GM12878 (cell line): ENCODE measurements around the gene IMMP2L. TPM values are rescaled to one million over a fixed set of nuclear protein-coding genes. Genes with fewer than 3 reads are reported as not detected.

Experiments
- ATAC-seq: fragments of 200-7000 bp; cut with Tn5 transposase; 3 replicates; pipeline ENCODE4 v1.9.1; 2020; ENCODE audit warnings: mild to moderate bottlenecking, moderate library complexity
- BruUV-seq: library from RNA; stranded (reverse); fragments of 400-500 nt; replicated peaks from 2 replicates; lab custom pipeline; 2021; lab: Mats Ljungman, UMichigan
- CTCF ChIA-PET: fragments of 300-600 bp; sonication (Branson Sonifier 250); formaldehyde crosslinking; extraction: SDS; loops from one replicate; lab custom pipeline; 2021; ENCODE audit warnings: inconsistent platforms; lab: Yijun Ruan, JAX
- POLR2A ChIA-PET: fragments of 350-600 bp; formaldehyde crosslinking; extraction: SDS; loops from one replicate; lab custom pipeline; 2021; ENCODE audit warnings: inconsistent platforms; lab: Charles Lee
- RAD21 ChIA-PET: fragments of 300-600 bp; sonication (Branson Sonifier 250); formaldehyde crosslinking; loops from one replicate; lab custom pipeline; 2023; ENCODE audit warnings: antibody characterized with exemption; ENCODE audit not compliant: unreplicated experiment; lab: Charles Lee
- SMC1A ChIA-PET: fragments of 300-600 bp; sonication (Branson Sonifier 250); formaldehyde crosslinking; loops from one replicate; lab custom pipeline; 2023; ENCODE audit not compliant: unreplicated experiment, uncharacterized antibody; lab: Charles Lee
- DNase-seq: peaks from one replicate; pipeline ENCODE4 v3.0.0-alpha.2; 2011; ENCODE audit warnings: low read depth, low spot score
- FAIRE-seq: peaks from 3 replicates; lab custom pipeline; 2011; peaks lifted over from hg19 to GRCh38; lab: Jason Lieb, UNC
- H2AFZ ChIP-seq: 2 replicates; pipeline ENCODE4 v1.6.0; 2011; ENCODE audit warnings: low read depth, low read length, control low read depth; ENCODE audit not compliant: control insufficient read depth
- H3K27ac ChIP-seq: 2 replicates; pipeline ENCODE4 v1.5.1; 2011; ENCODE audit warnings: control low read depth; ENCODE audit not compliant: control insufficient read depth, insufficient read depth
- H3K27me3 ChIP-seq, 2 experiments: replicated peaks in 1 of 2; 2 replicates each; pipeline versions ENCODE4 v1.6.0 to v1.6.1; 2011; ENCODE audit warnings: low read length in 1 of 2; ENCODE audit not compliant: control insufficient read depth in 2 of 2, insufficient read depth in 2 of 2
- H3K36me3 ChIP-seq, 2 experiments: 2 replicates each; pipeline ENCODE4 v1.5.1; 2011; ENCODE audit warnings: low read length in 1 of 2; ENCODE audit not compliant: control insufficient read depth in 2 of 2, insufficient read depth in 2 of 2
- H3K4me1 ChIP-seq: 2 replicates; pipeline ENCODE4 v1.6.1; 2011; ENCODE audit warnings: mild to moderate bottlenecking, low read length, moderate library complexity, mixed read lengths; ENCODE audit not compliant: control insufficient read depth, insufficient read depth
- H3K4me2 ChIP-seq: 2 replicates; pipeline ENCODE4 v1.6.0; 2011; ENCODE audit warnings: control low read depth; ENCODE audit not compliant: control insufficient read depth, insufficient read depth
- H3K4me3 ChIP-seq: fragments of 200-600 bp; sonication (generic); 2 replicates; pipeline ENCODE4 v1.5.1; 2016
- H3K79me2 ChIP-seq: 2 replicates; pipeline ENCODE4 v1.6.0; 2011; ENCODE audit warnings: low read length; ENCODE audit not compliant: control insufficient read depth, insufficient read depth
- H3K9ac ChIP-seq: 2 replicates; pipeline ENCODE4 v1.8.0; 2011; ENCODE audit warnings: low read length, control low read depth, mixed read lengths; ENCODE audit not compliant: control insufficient read depth, insufficient read depth
- H3K9me3 ChIP-seq: replicated peaks from 3 replicates; pipeline ENCODE4 v1.5.1; 2011; ENCODE audit warnings: mild to moderate bottlenecking, low read length; ENCODE audit not compliant: control insufficient read depth, insufficient read depth
- H4K20me1 ChIP-seq: 2 replicates; pipeline ENCODE4 v1.6.0; 2011; ENCODE audit not compliant: control insufficient read depth, insufficient read depth
- BCLAF1 ChIP-seq: fragments of 450-650 bp; IDR thresholded peaks from 2 replicates; pipeline ENCODE4 v1.6.1; 2017; ENCODE audit warnings: antibody characterized with exemption, mild to moderate bottlenecking, moderate library complexity
- BRCA1 ChIP-seq: IDR thresholded peaks from 2 replicates; pipeline ENCODE4 v1.6.1; 2011; ENCODE audit warnings: low read depth, low read length, improper control_type of control experiment
- CBFB ChIP-seq: IDR thresholded peaks from 2 replicates; pipeline ENCODE4 v1.6.1; 2016; ENCODE audit warnings: antibody characterized with exemption, low read depth
- E2F8 ChIP-seq: fragments of 450-650 bp; IDR thresholded peaks from 2 replicates; pipeline ENCODE4 v1.6.1; 2018; ENCODE audit warnings: mild to moderate bottlenecking, low read depth, moderate library complexity; ENCODE audit not compliant: partially characterized antibody
- HCFC1 ChIP-seq: fragments of 150-350 bp; IDR thresholded peaks from 2 replicates; pipeline ENCODE4 v1.6.1; 2014; ENCODE audit warnings: low read length
- HSF1 ChIP-seq: fragments of 150-350 bp; IDR thresholded peaks from 2 replicates; pipeline ENCODE4 v1.6.1; 2014; ENCODE audit warnings: mild to moderate bottlenecking, low read depth, low read length
- MXI1 ChIP-seq: fragments of 150-350 bp; IDR thresholded peaks from 2 replicates; pipeline ENCODE4 v1.6.1; 2011; ENCODE audit warnings: low read depth, mild to moderate bottlenecking, inconsistent platforms, low read length, improper control_type of control experiment
- MYC ChIP-seq: IDR thresholded peaks from 2 replicates; pipeline ENCODE4 v1.6.1; 2011; ENCODE audit warnings: mild to moderate bottlenecking, low read length, moderate library complexity, inconsistent platforms; ENCODE audit not compliant: insufficient read depth, insufficient replicate concordance, insufficient read length, severe bottlenecking
- NFXL1 ChIP-seq: fragments of 450-650 bp; IDR thresholded peaks from 2 replicates; pipeline ENCODE4 v1.6.1; 2017; ENCODE audit warnings: antibody characterized with exemption, mild to moderate bottlenecking, borderline replicate concordance
- NFYA ChIP-seq: IDR thresholded peaks from 2 replicates; pipeline ENCODE4 v1.6.1; 2011; ENCODE audit warnings: low read depth, mild to moderate bottlenecking, low read length, improper control_type of control experiment, borderline replicate concordance
- NRF1 ChIP-seq: conservative IDR thresholded peaks from 2 replicates; pipeline ENCODE4 v1.6.1; 2011; ENCODE audit warnings: mild to moderate bottlenecking, low read depth, low read length, improper control_type of control experiment
- POLR2A ChIP-seq: IDR thresholded peaks from 2 replicates; pipeline ENCODE4 v1.6.1; 2011; ENCODE audit warnings: low read depth, mild to moderate bottlenecking, low read length
- POLR2AphosphoS2 ChIP-seq: IDR thresholded peaks from 2 replicates; pipeline ENCODE4 v1.6.1; 2011; ENCODE audit warnings: low read depth, mild to moderate bottlenecking, low read length, improper control_type of control experiment, moderate library complexity
- TCF3 ChIP-seq: IDR thresholded peaks from 2 replicates; pipeline ENCODE4 v1.6.1; 2012; ENCODE audit warnings: low read depth, mild to moderate bottlenecking, low read length, borderline replicate concordance; ENCODE audit not compliant: insufficient read depth
- YBX1 ChIP-seq: fragments of 450-650 bp; IDR thresholded peaks from 2 replicates; pipeline ENCODE4 v1.6.1; 2016; ENCODE audit warnings: antibody characterized with exemption
- ZZZ3 ChIP-seq: IDR thresholded peaks from 2 replicates; pipeline ENCODE4 v1.6.1; 2011; ENCODE audit warnings: low read depth; ENCODE audit not compliant: control insufficient read depth, insufficient read length
- WGBS: methylation state at CpG from one replicate; pipeline ENCODE4 v1.1.6; 2016; ENCODE audit warnings: low lambda C conversion rate; ENCODE audit not compliant: insufficient replicate concordance, insufficient coverage; ENCODE audit errors: missing lambda C conversion rate; 5-methylcytosine and 5-hydroxymethylcytosine counted together
- in situ Hi-C: fragments of 300-500 bp; cut with MboI; formaldehyde crosslinking; loops from 9 replicates; pipeline ENCODE4 v1.14.3; 2018; ENCODE audit warnings: mixed read lengths
- intact Hi-C: fragments of 100-400 bp; cut with micrococcal nuclease; formaldehyde crosslinking; loops from one replicate; pipeline ENCODE4 v1.14.2; 2022; ENCODE audit not compliant: unreplicated experiment
- polyA plus RNA-seq, 11 experiments: library from polyadenylated mRNA; depleted of rRNA in 4 of 11; unstranded in 6 of 11; stranded (reverse) in 5 of 11; fragments of >200 nt; fragmentation: Nextera tagmentation in 4 of 11; fragmentation: Illumina TruSeq in 1 of 11; extraction: Ambion mirVana in 4 of 11; extraction: Trizol in 1 of 11; gene quantifications; 1 replicate in 1 of 11; 2 replicates in 10 of 11; pipeline versions ENCODE4 v1.2.1 to v1.2.3, GENCODE V29; 2011 to 2016; ENCODE audit warnings: inconsistent platforms in 2 of 11, missing spikeins in 2 of 11, low read depth in 1 of 11
- total RNA-seq, 4 experiments: library from RNA; depleted of rRNA in 3 of 4; stranded (reverse); fragments of >200 nt in 3 of 4; fragmentation: Illumina TruSeq in 1 of 4; extraction: Trizol in 1 of 4; gene quantifications; 2 replicates each; pipeline versions ENCODE4 v1.2.1 to v1.2.3, GENCODE V29; 2013 to 2021

Gene IMMP2L
- total and polyA plus RNA-seq, 10 of the 15 experiments (the other 5 are each of a cell fraction or from before 2014, with no cell fraction given), result 12.6 to 46.3 (median 19.6) TPM

- ChIA-PET SMC1A (no interaction called here), CTCF (no interaction called here), RAD21 (no interaction called here), POLR2A (no interaction called here)
- peak; percentile 56 for FAIRE-seq
- Histone ChIP-seq H3K9ac (no peak overlapping the region), H3K79me2 (no peaks in the 10 kb centered on the region), H3K27ac (no peak overlapping the region), H2AFZ (no peak overlapping the region), H3K9me3 (no peaks in the 10 kb centered on the region), H3K27me3 (no peaks in the 10 kb centered on the region), H4K20me1 (no peaks in the 10 kb centered on the region), H3K36me3 (no peaks in the 10 kb centered on the region), H3K4me3 (no peak overlapping the region), H3K4me2 (no peak overlapping the region), H3K4me1 (no peaks in the 10 kb centered on the region)
- in situ Hi-C loops (no loop called here), intact Hi-C loops (no loop called here)
- DNase-seq, result no peak
- WGBS, result 78% methylated on average over 3 of the region's 3 CpGs
- ATAC-seq, result no peak
- no TSS peak for BruUV-seq
- TF ChIP-seq TCF3 (no peak), E2F8 (no peak), HSF1 (no peak), CBFB (no peak), YBX1 (no peak), POLR2AphosphoS2 (no peak), ZZZ3 (no peak), MXI1 (no peak), NFYA (no peak), NRF1 (no peak), BCLAF1 (no peak), POLR2A (no peak), BRCA1 (no peak), MYC (no peak), NFXL1 (no peak), HCFC1 (no peak)
- TF ChIP-seq, all 136 proteins: peak for 0
Measured at GRCh38 chr7:110962826-110963225, 599.5 kb downstream of the IMMP2L start.
